Putamen (tissue), 1 donor: Measurements from ENCODE around the gene OVOL1.

Experiments used
- DNase-seq: peaks from one replicate; pipeline ENCODE4 v3.0.0-alpha.2; 2016; ENCODE audit warnings: low spot score

Gene OVOL1

GRCh38 chr11:65791719-65792213 is 4.9 kb downstream of the OVOL1 start:
- DNase-seq = no peak

- no peak for DNase-seq
These were observed 5.6 kb downstream of the OVOL1 start for GRCh38 chr11:65792456-65792855.

GRCh38 chr11:65793144-65793581 is 6.3 kb downstream of the OVOL1 start:
- no peak for DNase-seq

- DNase-seq = no peak
These were observed 7.0 kb downstream of the OVOL1 start for GRCh38 chr11:65793625-65794400.

GRCh38 chr11:65794570-65795510 is 8.0 kb downstream of the OVOL1 start:
- no peak for DNase-seq

GRCh38 chr11:65796726-65797601 is 10.1 kb downstream of the OVOL1 start:
- no peak for DNase-seq

- no peak for DNase-seq
These were observed 10.8 kb downstream of the OVOL1 start for GRCh38 chr11:65797711-65798110.

- no peak for DNase-seq
These were observed 12.0 kb downstream of the OVOL1 start for GRCh38 chr11:65798882-65799281.

- no peak for DNase-seq
These were observed 14.5 kb downstream of the OVOL1 start for GRCh38 chr11:65801153-65801987.

- DNase-seq = no peak
These were observed 16.0 kb downstream of the OVOL1 start for GRCh38 chr11:65802841-65803240.

GRCh38 chr11:65803797-65804492 is 17.1 kb downstream of the OVOL1 start:
- DNase-seq = no peak

GRCh38 chr11:65806979-65807378 is 20.1 kb downstream of the OVOL1 start:
- DNase-seq = no peak

GRCh38 chr11:65808744-65809341 is 22.0 kb downstream of the OVOL1 start:
- no peak for DNase-seq

GRCh38 chr11:65809496-65809895 is 22.6 kb downstream of the OVOL1 start:
- DNase-seq = no peak

GRCh38 chr11:65810046-65810868 is 23.4 kb downstream of the OVOL1 start:
- no peak for DNase-seq

GRCh38 chr11:65811764-65812475 is 25.1 kb downstream of the OVOL1 start:
- no peak for DNase-seq

- DNase-seq = no peak
These were observed 27.5 kb downstream of the OVOL1 start for GRCh38 chr11:65814131-65814985.
